Measurements from ENCODE around the gene ACSF2. TPM values are rescaled to one million over a fixed set of nuclear protein-coding genes. Genes with fewer than 3 reads are reported as not detected.

Gene ACSF2
- total and polyA plus RNA-seq, 8 donors = 60.9 to 148 (median 124) TPM

- peaks cover 12 to 29% of the 10 kb centered on the region in 2 donors for H3K27me3 ChIP-seq
- peak in 2 of 4 donors; percentile 27 to 37 for DNase-seq
- TF ChIP-seq CTCF (IDR thresholded peaks at IDR 0.05) = no peak
- no peak overlapping the region for H3K27ac ChIP-seq
- H3K9me3 ChIP-seq = no peaks in the 10 kb centered on the region
- intact Hi-C loops (cut with DNase I) = no loop called here
- peaks cover 0 to 14% of the 10 kb centered on the region in 2 donors for H3K4me1 ChIP-seq
- ATAC-seq = no peak
- peaks cover 0 to 17% of the 10 kb centered on the region in 2 donors for H3K36me3 ChIP-seq
- H3K4me3 ChIP-seq = no peak overlapping the region
Measured at GRCh38 chr17:50467855-50468303, 41.9 kb downstream of the ACSF2 start.

- Histone ChIP-seq H3K9me3 (no peaks in the 10 kb centered on the region), H3K27ac (no peak within 1 kb of the TSS), H3K4me3 (peak within 1 kb of the TSS; percentile 3 to 6), H3K4me1 (peaks cover 0 to 14% of the 10 kb centered on the region in 2 donors), H3K27me3 (peaks cover 12 to 29% of the 10 kb centered on the region in 2 donors), H3K36me3 (peaks cover 0 to 21% of the 10 kb centered on the region in 2 donors)
- ATAC-seq = peak; percentile 23
- TF ChIP-seq CTCF (IDR thresholded peaks at IDR 0.05) = no peak
- DNase-seq = peak in 3 of 4 donors; percentile 25 to 71 (median 29)
- intact Hi-C loops (cut with DNase I) = no loop called here
Measured at GRCh38 chr17:50468304-50469207, 42.5 kb downstream of the ACSF2 start, which contains the start of gene CHAD. Gene CHAD, minus strand, starts transcription at chr17:50468880. Its CDS starts 67 bp downstream, at chr17:50468813.

GRCh38 chr17:50469208-50469605, 43.2 kb downstream of the ACSF2 start:
- ATAC-seq = no peak
- intact Hi-C loops (cut with DNase I) = no loop called here
- Histone ChIP-seq H3K4me1 (peaks cover 0 to 14% of the 10 kb centered on the region in 2 donors), H3K36me3 (peaks cover 0 to 25% of the 10 kb centered on the region in 2 donors), H3K27me3 (peaks cover 12 to 29% of the 10 kb centered on the region in 2 donors), H3K27ac (no peak overlapping the region), H3K4me3 (peak overlapping the region; percentile 3 to 6), H3K9me3 (no peaks in the 10 kb centered on the region)
- peak in 2 of 4 donors; percentile 32 to 62 for DNase-seq
- TF ChIP-seq CTCF (IDR thresholded peaks at IDR 0.05) = no peak

- H3K27me3 ChIP-seq = peaks cover 12 to 29% of the 10 kb centered on the region in 2 donors
- DNase-seq (peak in 1 of 4 donors; percentile 53), ATAC-seq (no peak)
- peaks cover 0 to 14% of the 10 kb centered on the region in 2 donors for H3K4me1 ChIP-seq
- intact Hi-C loops (cut with DNase I) = no loop called here
- no peak overlapping the region for H3K27ac ChIP-seq
- TF ChIP-seq CTCF (IDR thresholded peaks at IDR 0.05) = no peak
- H3K36me3 ChIP-seq = peaks cover 0 to 25% of the 10 kb centered on the region in 2 donors
- H3K9me3 ChIP-seq = no peaks in the 10 kb centered on the region
- no peak overlapping the region for H3K4me3 ChIP-seq
Measured at GRCh38 chr17:50469671-50470305, 43.8 kb downstream of the ACSF2 start.

- TF ChIP-seq CTCF (IDR thresholded peaks at IDR 0.05) = no peak
- Histone ChIP-seq H3K27me3 (peaks cover 12 to 29% of the 10 kb centered on the region in 2 donors), H3K4me1 (peaks cover 0 to 14% of the 10 kb centered on the region in 2 donors), H3K4me3 (no peak overlapping the region), H3K36me3 (peaks cover 0 to 25% of the 10 kb centered on the region in 2 donors), H3K27ac (no peak overlapping the region), H3K9me3 (no peaks in the 10 kb centered on the region)
- intact Hi-C loops (cut with DNase I) = no loop called here
- DNase-seq = peak in 1 of 4 donors; percentile 10
- no peak for ATAC-seq
Measured at GRCh38 chr17:50470426-50470825, 44.4 kb downstream of the ACSF2 start.
